MM.1S (cell line): ENCODE data around the gene KRTAP10-2.

Source experiments
- DNase-seq: peaks from one replicate; pipeline ENCODE4 v3.0.0-alpha.2; 2015
- H2AFZ ChIP-seq: fragments of 300-600 bp; sonication (generic); 2 replicates; pipeline ENCODE4 v1.6.0; 2016; ENCODE audit warnings: antibody characterized with exemption, low read length
- H3F3A ChIP-seq: fragments of 300-600 bp; sonication (generic); 2 replicates; pipeline ENCODE4 v1.6.1; 2016; ENCODE audit warnings: mild to moderate bottlenecking, antibody characterized with exemption, low read length, moderate library complexity, mixed read lengths; ENCODE audit not compliant: insufficient read depth
- H3K27ac ChIP-seq: fragments of 300-600 bp; sonication (generic); 2 replicates; pipeline ENCODE4 v1.5.1; 2016; ENCODE audit warnings: mild to moderate bottlenecking, low read length
- H3K27me3 ChIP-seq: fragments of 300-600 bp; sonication (generic); replicated peaks from 2 replicates; pipeline ENCODE4 v1.6.0; 2016; ENCODE audit warnings: low read length; ENCODE audit not compliant: insufficient read depth
- H3K36me3 ChIP-seq: fragments of 300-600 bp; sonication (generic); replicated peaks from 2 replicates; pipeline ENCODE4 v1.6.1; 2016; ENCODE audit warnings: mild to moderate bottlenecking, low read length, mixed read lengths; ENCODE audit not compliant: insufficient read depth
- H3K4me1 ChIP-seq: fragments of 300-600 bp; sonication (generic); 2 replicates; pipeline ENCODE4 v1.6.1; 2016; ENCODE audit warnings: low read length, mixed read lengths
- H3K4me2 ChIP-seq: fragments of 300-600 bp; sonication (generic); 2 replicates; pipeline ENCODE4 v1.6.0; 2016; ENCODE audit warnings: low read depth, low read length
- H3K4me3 ChIP-seq: fragments of 300-600 bp; sonication (generic); 2 replicates; pipeline ENCODE4 v1.5.1; 2016; ENCODE audit warnings: low read length, mixed read lengths
- H3K79me2 ChIP-seq: fragments of 300-600 bp; sonication (generic); 2 replicates; pipeline ENCODE4 v1.6.1; 2016; ENCODE audit warnings: mixed run types, low read length, mixed read lengths
- H3K9ac ChIP-seq: fragments of 300-600 bp; sonication (generic); 2 replicates; pipeline ENCODE4 v1.6.1; 2016; ENCODE audit warnings: low read length, mixed read lengths
- H3K9me2 ChIP-seq: fragments of 300-600 bp; sonication (generic); replicated peaks from 2 replicates; pipeline ENCODE4 v1.6.1; 2016; ENCODE audit warnings: mild to moderate bottlenecking, low read length, mixed read lengths; ENCODE audit not compliant: insufficient read depth
- H3K9me3 ChIP-seq: fragments of 300-600 bp; sonication (generic); replicated peaks from 2 replicates; pipeline ENCODE4 v1.6.1; 2016; ENCODE audit warnings: mild to moderate bottlenecking, low read length, mixed read lengths; ENCODE audit not compliant: insufficient read depth
- H4K20me1 ChIP-seq: fragments of 300-600 bp; sonication (generic); 2 replicates; pipeline ENCODE4 v1.6.1; 2016; ENCODE audit warnings: mild to moderate bottlenecking, low read length, moderate library complexity, mixed read lengths; ENCODE audit not compliant: insufficient read depth
- CTCF ChIP-seq: fragments of 300-600 bp; sonication (generic); IDR thresholded peaks from 2 replicates; pipeline ENCODE4 v1.5.1; 2016; ENCODE audit warnings: antibody characterized with exemption, low read length, mixed read lengths
- EZH2 ChIP-seq: fragments of 300-600 bp; sonication (generic); optimal IDR thresholded peaks from 2 replicates; pipeline ENCODE3; 2017; ENCODE audit warnings: low read depth, mild to moderate bottlenecking, antibody characterized with exemption, low read length, mixed read lengths
- EZH2phosphoT487 ChIP-seq: fragments of 300-600 bp; sonication (generic); IDR thresholded peaks from 2 replicates; pipeline ENCODE4 v1.6.1; 2018; ENCODE audit warnings: antibody characterized with exemption, low read length

Gene KRTAP10-2

GRCh38 chr21:44568667-44569556 lies 17.6 kb upstream of the KRTAP10-2 start:
- no peaks in the 10 kb centered on the region for H3F3A ChIP-seq
- no peak overlapping the region for H2AFZ ChIP-seq
- H3K27me3 ChIP-seq, result peaks cover 96% of the 10 kb centered on the region

GRCh38 chr21:44568261-44568660 lies 17.0 kb upstream of the KRTAP10-2 start:
- Histone ChIP-seq H3K79me2 (no peaks in the 10 kb centered on the region), H3K4me2 (no peak overlapping the region), H3K4me3 (no peak overlapping the region), H4K20me1 (no peaks in the 10 kb centered on the region), H2AFZ (no peak overlapping the region), H3F3A (no peaks in the 10 kb centered on the region), H3K27me3 (peaks cover 99% of the 10 kb centered on the region), H3K9me3 (no peaks in the 10 kb centered on the region), H3K36me3 (no peaks in the 10 kb centered on the region), H3K27ac (no peak overlapping the region), H3K9ac (no peak overlapping the region), H3K9me2 (no peaks in the 10 kb centered on the region), H3K4me1 (no peaks in the 10 kb centered on the region)
- no peak for DNase-seq
- TF ChIP-seq EZH2 (no peak), EZH2phosphoT487 (no peak), CTCF (no peak)

More at GRCh38 chr21:44568667-44569556, 17.6 kb upstream of the KRTAP10-2 start:
- Histone ChIP-seq H4K20me1 (no peaks in the 10 kb centered on the region), H3K9ac (no peak overlapping the region), H3K4me3 (no peak overlapping the region), H3K27ac (no peak overlapping the region), H3K4me2 (no peak overlapping the region), H3K9me3 (no peaks in the 10 kb centered on the region), H3K36me3 (no peaks in the 10 kb centered on the region), H3K4me1 (no peaks in the 10 kb centered on the region), H3K79me2 (no peaks in the 10 kb centered on the region), H3K9me2 (no peaks in the 10 kb centered on the region)
- DNase-seq, result no peak
- no peak for TF ChIP-seq CTCF
- no peak for TF ChIP-seq EZH2phosphoT487
- no peak for TF ChIP-seq EZH2

GRCh38 chr21:44567481-44568171 lies 16.3 kb upstream of the KRTAP10-2 start:
- no peak overlapping the region for H3K4me2 ChIP-seq

More at GRCh38 chr21:44567481-44568171, 16.3 kb upstream of the KRTAP10-2 start:
- H3K4me3 ChIP-seq, result no peak overlapping the region
- H2AFZ ChIP-seq, result no peak overlapping the region
- no peak overlapping the region for H3K9ac ChIP-seq
- H3K36me3 ChIP-seq, result no peaks in the 10 kb centered on the region
- H3K4me1 ChIP-seq, result no peaks in the 10 kb centered on the region
- no peaks in the 10 kb centered on the region for H4K20me1 ChIP-seq
- H3K27ac ChIP-seq, result no peak overlapping the region
- no peaks in the 10 kb centered on the region for H3K9me3 ChIP-seq
- peaks cover 99% of the 10 kb centered on the region for H3K27me3 ChIP-seq
- no peak for TF ChIP-seq CTCF
- no peak for TF ChIP-seq EZH2
- no peak for TF ChIP-seq EZH2phosphoT487
- H3K79me2 ChIP-seq, result no peaks in the 10 kb centered on the region
- H3K9me2 ChIP-seq, result no peaks in the 10 kb centered on the region
- no peaks in the 10 kb centered on the region for H3F3A ChIP-seq
- DNase-seq, result no peak
